Activated naive CD8-positive, alpha-beta T cell (primary cell): ENCODE results near the gene SLC17A9.

Experiments used
- H3K27ac Mint-ChIP-seq: one replicate; pipeline ENCODE4 v1.8.0; 2021; ENCODE audit warnings: mixed read lengths
- H3K27me3 Mint-ChIP-seq: one replicate; pipeline ENCODE4 v1.8.0; 2021; ENCODE audit warnings: mixed read lengths
- H3K36me3 Mint-ChIP-seq: one replicate; pipeline ENCODE4 v1.8.0; 2021; ENCODE audit warnings: mixed read lengths
- H3K4me1 Mint-ChIP-seq: one replicate; pipeline ENCODE4 v1.8.0; 2021; ENCODE audit warnings: low read depth, mixed read lengths
- H3K4me3 Mint-ChIP-seq: one replicate; pipeline ENCODE4 v1.8.0; 2021; ENCODE audit warnings: mild to moderate bottlenecking, mixed read lengths
- H3K9me3 Mint-ChIP-seq: one replicate; pipeline ENCODE4 v1.8.0; 2021; ENCODE audit warnings: low read depth, mixed read lengths

SLC17A9 gene

GRCh38 chr20:62963614-62964397 is 11.3 kb downstream of the SLC17A9 start:
- Mint-ChIP-seq H3K27me3 (no peaks in the 10 kb centered on the region), H3K9me3 (no peaks in the 10 kb centered on the region), H3K4me1 (peaks cover 5% of the 10 kb centered on the region), H3K4me3 (no peak overlapping the region), H3K36me3 (no peaks in the 10 kb centered on the region), H3K27ac (no peak overlapping the region)

GRCh38 chr20:62964700-62965099 is 12.2 kb downstream of the SLC17A9 start:
- Mint-ChIP-seq H3K4me3 (no peak overlapping the region), H3K27ac (no peak overlapping the region), H3K36me3 (no peaks in the 10 kb centered on the region), H3K27me3 (no peaks in the 10 kb centered on the region), H3K9me3 (no peaks in the 10 kb centered on the region), H3K4me1 (peaks cover 3% of the 10 kb centered on the region)

GRCh38 chr20:62965363-62965771 is 12.9 kb downstream of the SLC17A9 start:
- H3K27me3 Mint-ChIP-seq: no peaks in the 10 kb centered on the region

DNA sequence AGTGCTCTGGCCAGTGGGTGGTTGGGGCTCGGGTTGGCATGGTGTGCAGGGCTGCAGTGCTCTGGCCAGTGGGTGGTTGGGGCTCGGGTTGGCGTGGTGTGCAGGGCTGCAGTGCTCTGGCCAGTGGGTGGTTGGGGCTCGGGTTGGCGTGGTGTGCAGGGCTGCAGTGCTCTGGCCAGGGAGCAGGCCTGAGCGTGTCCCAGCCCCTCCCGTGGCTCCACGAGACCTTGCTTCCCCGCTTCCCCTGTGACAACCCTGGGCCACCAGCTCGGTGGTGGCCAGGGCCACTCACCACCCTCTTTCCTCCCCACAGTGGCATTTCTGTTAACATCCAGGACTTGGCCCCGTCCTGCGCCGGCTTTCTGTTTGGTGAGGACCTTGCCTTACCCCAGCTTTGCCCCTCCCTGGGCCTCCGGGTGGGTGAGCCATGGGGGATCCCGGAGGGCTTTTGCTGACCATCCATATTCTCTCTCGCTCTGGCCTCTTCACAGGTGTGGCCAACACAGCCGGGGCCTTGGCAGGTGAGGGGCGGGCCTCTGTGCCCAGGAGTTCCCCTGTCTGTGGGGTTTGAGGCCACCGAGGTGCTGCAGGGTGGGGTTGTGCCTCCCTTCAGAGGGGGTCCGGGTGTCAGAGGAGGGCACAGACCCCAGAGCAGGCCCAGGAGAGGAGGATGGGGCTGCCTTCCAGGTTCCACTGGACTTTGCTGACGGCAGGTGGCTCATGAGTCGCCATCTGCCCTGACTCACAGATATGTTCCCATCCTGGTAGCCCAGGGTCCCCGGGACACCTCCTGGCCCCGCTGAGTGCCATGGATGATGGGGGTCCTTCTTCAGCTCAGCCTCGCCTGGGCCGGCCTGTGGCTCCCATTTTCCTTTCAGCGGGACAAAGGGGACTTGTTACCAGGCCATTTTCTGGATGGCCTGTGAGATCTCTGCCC is 14.0 kb downstream of the SLC17A9 start:
- Mint-ChIP-seq H3K27ac (no peak overlapping the region), H3K9me3 (no peaks in the 10 kb centered on the region), H3K4me3 (no peak overlapping the region), H3K4me1 (peaks cover 2% of the 10 kb centered on the region), H3K27me3 (peaks cover 2% of the 10 kb centered on the region), H3K36me3 (no peaks in the 10 kb centered on the region)

More at GRCh38 chr20:62965363-62965771, 12.9 kb downstream of the SLC17A9 start:
- Mint-ChIP-seq H3K36me3 (no peaks in the 10 kb centered on the region), H3K4me1 (no peaks in the 10 kb centered on the region), H3K9me3 (no peaks in the 10 kb centered on the region), H3K4me3 (no peak overlapping the region), H3K27ac (no peak overlapping the region)

DNA sequence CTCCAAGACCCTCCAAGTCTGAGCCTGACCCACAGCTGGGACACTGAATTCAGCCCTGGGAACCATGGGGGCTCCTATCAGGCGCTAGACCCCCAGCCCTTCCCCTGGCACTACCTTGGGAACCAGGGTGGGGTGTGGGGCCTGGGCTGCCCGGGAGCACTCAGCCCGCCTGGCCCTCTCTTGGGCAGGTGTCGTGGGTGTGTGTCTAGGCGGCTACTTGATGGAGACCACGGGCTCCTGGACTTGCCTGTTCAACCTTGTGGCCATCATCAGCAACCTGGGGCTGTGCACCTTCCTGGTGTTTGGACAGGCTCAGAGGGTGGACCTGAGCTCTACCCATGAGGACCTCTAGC is 14.6 kb downstream of the SLC17A9 start:
- peaks cover 8% of the 10 kb centered on the region for H3K27me3 Mint-ChIP-seq
- peaks cover 9% of the 10 kb centered on the region for H3K4me1 Mint-ChIP-seq
- no peaks in the 10 kb centered on the region for H3K9me3 Mint-ChIP-seq
- H3K27ac Mint-ChIP-seq: no peak overlapping the region
- no peak overlapping the region for H3K4me3 Mint-ChIP-seq
- H3K36me3 Mint-ChIP-seq: no peaks in the 10 kb centered on the region

GRCh38 chr20:62967628-62968351 is 15.3 kb downstream of the SLC17A9 start:
- Mint-ChIP-seq H3K4me3 (no peak overlapping the region), H3K9me3 (no peaks in the 10 kb centered on the region), H3K27me3 (peaks cover 11% of the 10 kb centered on the region), H3K36me3 (no peaks in the 10 kb centered on the region), H3K4me1 (peaks cover 13% of the 10 kb centered on the region), H3K27ac (no peak overlapping the region)

DNA sequence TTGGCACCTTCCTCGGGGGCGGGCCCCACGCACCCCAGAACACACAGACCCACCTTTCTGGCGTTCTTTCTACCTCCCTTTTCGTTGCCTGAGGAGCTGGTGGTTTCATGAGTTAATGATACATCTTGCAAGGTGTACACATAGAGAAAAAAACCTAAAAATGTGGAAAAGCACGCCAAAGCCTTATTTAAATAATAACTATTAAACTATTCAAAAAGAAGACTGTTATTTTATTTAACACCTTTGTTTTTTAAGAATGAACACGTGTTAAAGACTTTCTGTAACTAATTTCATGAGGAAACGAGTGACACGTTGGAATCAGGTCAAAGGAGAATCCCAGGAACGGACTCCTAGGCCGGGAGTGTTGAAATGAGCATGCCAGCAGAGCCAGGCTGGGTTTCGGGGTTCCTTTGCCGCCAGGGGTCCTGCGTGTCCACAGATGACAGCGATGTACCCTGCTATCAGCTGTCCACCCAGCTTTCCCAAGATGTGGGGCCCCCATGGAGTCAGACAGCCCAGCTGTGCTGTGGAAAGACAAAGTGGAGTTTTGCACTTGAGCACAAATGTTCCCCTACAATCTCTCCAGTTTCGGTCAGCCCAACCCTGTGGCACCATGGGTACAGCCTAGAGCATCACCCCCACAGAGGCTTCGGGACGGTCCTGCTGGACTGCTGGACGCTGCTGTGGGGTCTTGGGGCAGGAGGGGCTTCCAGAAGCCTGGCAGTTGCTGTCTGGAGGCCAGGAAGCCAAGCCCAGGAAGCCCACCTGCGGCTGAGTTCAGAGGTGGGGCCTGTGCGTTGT is 16.1 kb downstream of the SLC17A9 start:
- H3K27ac Mint-ChIP-seq: no peak overlapping the region
- no peaks in the 10 kb centered on the region for H3K9me3 Mint-ChIP-seq
- H3K27me3 Mint-ChIP-seq: peaks cover 11% of the 10 kb centered on the region
- no peaks in the 10 kb centered on the region for H3K36me3 Mint-ChIP-seq
- peaks cover 13% of the 10 kb centered on the region for H3K4me1 Mint-ChIP-seq
- H3K4me3 Mint-ChIP-seq: no peak overlapping the region

DNA sequence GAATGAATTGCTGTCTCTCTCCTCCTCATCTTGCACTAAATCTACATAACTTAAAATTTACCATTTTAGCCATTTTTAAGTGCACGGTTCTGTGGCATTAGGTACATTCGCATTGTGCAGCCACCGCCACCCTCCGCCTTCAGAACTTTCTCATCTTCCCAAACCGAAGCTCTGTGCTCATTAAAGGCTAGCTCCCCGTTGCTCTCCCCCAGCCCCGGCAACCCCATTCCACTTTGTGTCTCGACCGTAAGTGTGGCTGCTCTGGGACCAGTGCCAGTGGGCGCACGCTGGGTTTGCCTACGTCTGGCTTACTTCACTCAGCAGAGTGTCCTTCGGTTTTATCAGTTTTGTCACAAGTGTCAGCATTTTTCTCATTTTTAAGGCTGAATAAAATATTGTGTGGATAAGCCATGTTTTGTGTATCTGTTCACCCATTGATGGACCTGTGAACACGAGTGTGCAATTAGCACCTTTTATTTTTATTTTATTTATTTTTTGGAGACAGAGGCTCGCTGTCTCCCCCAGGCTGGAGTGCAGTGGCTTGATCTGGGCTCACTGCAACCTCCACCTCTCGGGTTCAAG is 16.8 kb downstream of the SLC17A9 start:
- no peak overlapping the region for H3K4me3 Mint-ChIP-seq
- peaks cover 14% of the 10 kb centered on the region for H3K27me3 Mint-ChIP-seq
- no peaks in the 10 kb centered on the region for H3K36me3 Mint-ChIP-seq
- peaks cover 15% of the 10 kb centered on the region for H3K4me1 Mint-ChIP-seq
- H3K9me3 Mint-ChIP-seq: no peaks in the 10 kb centered on the region
- no peak overlapping the region for H3K27ac Mint-ChIP-seq

GRCh38 chr20:62969939-62970306 is 17.4 kb downstream of the SLC17A9 start:
- H3K9me3 Mint-ChIP-seq: no peaks in the 10 kb centered on the region
- H3K4me1 Mint-ChIP-seq: peaks cover 15% of the 10 kb centered on the region
- no peak overlapping the region for H3K27ac Mint-ChIP-seq
- H3K36me3 Mint-ChIP-seq: no peaks in the 10 kb centered on the region
- H3K27me3 Mint-ChIP-seq: peaks cover 14% of the 10 kb centered on the region
- H3K4me3 Mint-ChIP-seq: no peak overlapping the region

GRCh38 chr20:62970307-62971210 is 18.1 kb downstream of the SLC17A9 start:
- H3K4me1 Mint-ChIP-seq: peaks cover 15% of the 10 kb centered on the region
- peaks cover 14% of the 10 kb centered on the region for H3K27me3 Mint-ChIP-seq
- H3K36me3 Mint-ChIP-seq: no peaks in the 10 kb centered on the region
- H3K9me3 Mint-ChIP-seq: no peaks in the 10 kb centered on the region
- no peak overlapping the region for H3K4me3 Mint-ChIP-seq
- no peak overlapping the region for H3K27ac Mint-ChIP-seq

GRCh38 chr20:62971211-62971949 is 18.9 kb downstream of the SLC17A9 start:
- Mint-ChIP-seq H3K4me3 (peak overlapping the region; percentile 10), H3K9me3 (no peaks in the 10 kb centered on the region), H3K27me3 (peaks cover 14% of the 10 kb centered on the region), H3K36me3 (no peaks in the 10 kb centered on the region), H3K27ac (no peak overlapping the region), H3K4me1 (peaks cover 15% of the 10 kb centered on the region)

- Mint-ChIP-seq H3K27ac (no peak overlapping the region), H3K4me1 (peaks cover 15% of the 10 kb centered on the region), H3K4me3 (peak overlapping the region; percentile 76), H3K9me3 (no peaks in the 10 kb centered on the region), H3K36me3 (no peaks in the 10 kb centered on the region), H3K27me3 (peaks cover 14% of the 10 kb centered on the region)
Observed at GRCh38 chr20:62971950-62972844, 19.7 kb downstream of the SLC17A9 start.
